Trophoblast cell (in vitro differentiated cells and primary cell): ENCODE results near the gene TEX22.

Experiments
- DNase-seq, 2 donors: peaks; one replicate each; pipeline ENCODE4 v3.0.0-alpha.2; 2016
- H2AFZ ChIP-seq: 2 replicates; pipeline ENCODE4 v1.6.1; 2013; ENCODE audit warnings: low read length, moderate library complexity, mild to moderate bottlenecking; ENCODE audit not compliant: insufficient read depth, poor library complexity
- H2AK5ac ChIP-seq: 2 replicates; pipeline ENCODE4 v1.6.1; 2013; ENCODE audit warnings: mild to moderate bottlenecking, low read length
- H2BK120ac ChIP-seq: 2 replicates; pipeline ENCODE4 v1.6.1; 2013; ENCODE audit warnings: low read length, mild to moderate bottlenecking, moderate library complexity; ENCODE audit not compliant: insufficient read depth, poor library complexity
- H2BK12ac ChIP-seq: 2 replicates; pipeline ENCODE4 v1.6.1; 2013; ENCODE audit warnings: mild to moderate bottlenecking, low read length, moderate library complexity
- H2BK5ac ChIP-seq: 2 replicates; pipeline ENCODE4 v1.6.1; 2013; ENCODE audit warnings: low read length, low read depth, moderate library complexity, mild to moderate bottlenecking; ENCODE audit not compliant: poor library complexity
- H3K14ac ChIP-seq: 2 replicates; pipeline ENCODE4 v1.6.1; 2013; ENCODE audit warnings: mild to moderate bottlenecking, low read length
- H3K18ac ChIP-seq: 2 replicates; pipeline ENCODE4 v1.6.1; 2013; ENCODE audit warnings: mild to moderate bottlenecking, low read length
- H3K23ac ChIP-seq: 2 replicates; pipeline ENCODE4 v1.6.1; 2013; ENCODE audit warnings: low read length
- H3K27ac ChIP-seq: 2 replicates; pipeline ENCODE4 v1.5.1; 2013; ENCODE audit warnings: low read depth, mild to moderate bottlenecking, inconsistent platforms, low read length, moderate library complexity
- H3K27me3 ChIP-seq: 2 replicates; pipeline ENCODE4 v1.6.1; 2013; ENCODE audit warnings: inconsistent platforms, mild to moderate bottlenecking, low read length, moderate library complexity; ENCODE audit not compliant: insufficient read depth
- H3K36me3 ChIP-seq, 2 experiments: 1 replicate in 1 of 2; 2 replicates in 1 of 2; pipeline ENCODE4 v1.6.1; 2013; ENCODE audit warnings: low read length in 2 of 2, mild to moderate bottlenecking in 2 of 2, moderate library complexity in 1 of 2; ENCODE audit not compliant: insufficient read depth in 2 of 2, control insufficient read depth in 1 of 2
- H3K4ac ChIP-seq: 2 replicates; pipeline ENCODE4 v1.6.1; 2013; ENCODE audit warnings: low read depth, mild to moderate bottlenecking, low read length, moderate library complexity
- H3K4me1 ChIP-seq, 2 experiments: 1 replicate in 1 of 2; 2 replicates in 1 of 2; pipeline ENCODE4 v1.6.1; 2013; ENCODE audit warnings: low read length in 2 of 2, mild to moderate bottlenecking in 2 of 2, moderate library complexity in 1 of 2; ENCODE audit not compliant: insufficient read depth in 2 of 2, control insufficient read depth in 1 of 2
- H3K4me2 ChIP-seq: 2 replicates; pipeline ENCODE4 v1.6.1; 2013; ENCODE audit warnings: inconsistent platforms, mild to moderate bottlenecking, low read length, moderate library complexity
- H3K4me3 ChIP-seq: 2 replicates; pipeline ENCODE4 v1.5.1; 2013; ENCODE audit warnings: mild to moderate bottlenecking, low read depth, low read length, inconsistent platforms
- H3K79me1 ChIP-seq: one replicate; pipeline ENCODE4 v1.6.1; 2013; ENCODE audit warnings: low read length
- H3K79me2 ChIP-seq: 2 replicates; pipeline ENCODE4 v1.6.1; 2013; ENCODE audit warnings: low read length, mild to moderate bottlenecking; ENCODE audit not compliant: control insufficient read depth, insufficient read depth, poor library complexity
- H3K9ac ChIP-seq: 2 replicates; pipeline ENCODE4 v1.6.1; 2013; ENCODE audit warnings: mild to moderate bottlenecking, low read length
- H3K9me3 ChIP-seq: 2 replicates; pipeline ENCODE4 v1.6.1; 2013; ENCODE audit warnings: low read depth, mild to moderate bottlenecking, control low read depth, inconsistent platforms, low read length; ENCODE audit not compliant: insufficient read depth
- H4K12ac ChIP-seq: 2 replicates; pipeline ENCODE4 v1.6.1; 2013; ENCODE audit warnings: low read depth, mild to moderate bottlenecking, low read length, moderate library complexity
- H4K8ac ChIP-seq: 2 replicates; pipeline ENCODE4 v1.6.1; 2013; ENCODE audit warnings: low read depth, mild to moderate bottlenecking, low read length, moderate library complexity
- H4K91ac ChIP-seq: one replicate; pipeline ENCODE4 v1.6.1; 2013; ENCODE audit warnings: low read depth, mild to moderate bottlenecking, low read length, moderate library complexity
- WGBS: extraction: QIAGEN DNeasy Blood & Tissue Kit; methylation state at CpG from one replicate; pipeline ENCODE4 v1.1.7; 2013; ENCODE audit warnings: missing lambda C conversion rate; ENCODE audit not compliant: insufficient read length, insufficient coverage; ENCODE audit errors: extremely low coverage; 5-methylcytosine and 5-hydroxymethylcytosine counted together

TEX22 gene

DNA sequence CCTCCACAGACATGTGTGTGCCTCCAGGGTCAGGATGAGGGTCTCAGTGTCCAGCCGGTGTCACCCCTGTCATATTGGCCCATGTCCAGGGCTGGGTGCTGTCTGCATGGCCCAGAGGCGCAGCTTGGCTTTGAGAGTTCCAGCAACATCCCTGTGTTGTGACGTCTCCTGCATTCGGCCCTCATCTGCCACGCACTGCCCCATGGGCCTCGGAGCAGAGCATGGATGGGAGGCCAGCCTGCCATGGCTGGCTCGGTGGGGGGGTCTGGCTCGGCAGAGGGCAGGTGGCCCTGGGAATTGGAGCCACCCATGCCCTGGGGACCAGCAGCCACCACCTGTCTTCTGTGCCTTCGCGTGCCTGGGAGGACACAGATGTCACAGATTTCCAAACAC is 10.8 kb upstream of the TEX22 start:
- Histone ChIP-seq H2BK12ac (no peak overlapping the region), H3K79me2 (no peaks in the 10 kb centered on the region), H3K9me3 (peaks cover 2% of the 10 kb centered on the region), H3K4me1 (no peaks in the 10 kb centered on the region), H3K79me1 (no peaks in the 10 kb centered on the region), H2BK120ac (no peak overlapping the region), H3K14ac (no peak overlapping the region), H3K18ac (no peak overlapping the region), H3K9ac (no peak overlapping the region), H2BK5ac (no peak overlapping the region), H3K36me3 (peaks cover 29 to 42% of the 10 kb centered on the region in 2 experiments), H4K12ac (no peak overlapping the region), H3K4me2 (no peak overlapping the region), H3K23ac (no peak overlapping the region), H4K91ac (no peak overlapping the region), H2AFZ (no peak overlapping the region), H2AK5ac (no peak overlapping the region), H3K4me3 (no peak overlapping the region), H3K4ac (no peak overlapping the region), H4K8ac (no peak overlapping the region), H3K27ac (no peak overlapping the region), H3K27me3 (no peaks in the 10 kb centered on the region)
- DNase-seq = peak; percentile 21 to 70
- WGBS = no CpG with 5 or more reads among the region's 10 CpGs

DNA sequence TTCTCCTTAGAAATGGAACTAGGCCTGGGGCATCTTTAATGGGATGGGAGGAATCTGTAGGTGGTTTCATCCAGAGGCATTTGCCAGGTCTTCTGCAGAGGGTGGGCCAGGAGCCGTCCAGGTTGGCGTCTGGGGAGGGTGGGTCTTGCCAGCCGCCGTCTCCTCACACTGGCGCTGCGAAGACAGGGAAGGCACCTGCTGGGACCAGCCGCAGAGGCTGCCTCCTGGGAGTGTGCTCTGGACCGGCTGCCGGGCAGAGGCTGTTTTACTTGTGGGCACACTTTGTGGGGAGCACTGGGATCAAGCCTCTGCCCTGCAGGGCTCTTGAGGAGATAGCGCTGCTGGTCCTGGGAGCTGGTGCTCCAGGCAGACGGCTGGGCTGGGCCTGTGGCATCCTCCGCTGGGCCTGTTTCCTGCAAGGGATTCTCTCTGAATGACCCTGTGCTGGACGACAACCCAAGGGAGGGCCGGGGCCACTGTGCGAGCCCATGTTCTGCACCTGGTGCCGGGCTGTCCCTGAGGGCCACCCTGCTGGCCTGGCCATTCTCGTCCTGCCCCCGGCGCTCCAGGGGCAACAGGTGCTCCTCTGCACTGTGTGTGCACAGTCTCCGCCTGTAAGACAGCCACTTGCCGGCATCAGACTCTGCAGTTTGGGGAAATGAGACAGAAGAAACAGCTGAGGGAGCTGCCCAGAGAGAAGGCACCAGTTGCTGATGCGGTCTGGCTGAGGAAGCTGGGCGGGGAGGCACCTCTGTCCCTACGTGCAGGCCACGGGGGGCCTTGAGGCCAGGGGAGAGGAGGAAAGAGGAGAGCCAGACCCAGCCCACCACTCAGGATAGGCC is 10.0 kb upstream of the TEX22 start:
- peaks cover 1% of the 10 kb centered on the region for H3K9me3 ChIP-seq
- H2AK5ac ChIP-seq = no peak overlapping the region
- no peak overlapping the region for H4K91ac ChIP-seq
- H3K18ac ChIP-seq = no peak overlapping the region
- no peak overlapping the region for H3K23ac ChIP-seq
- no peak overlapping the region for H4K8ac ChIP-seq
- H3K14ac ChIP-seq = no peak overlapping the region
- no peaks in the 10 kb centered on the region for H3K27me3 ChIP-seq
- no peaks in the 10 kb centered on the region for H3K79me2 ChIP-seq
- no CpG with 5 or more reads among the region's 25 CpGs for WGBS
- peaks cover 21 to 34% of the 10 kb centered on the region in 2 experiments for H3K36me3 ChIP-seq
- H3K4ac ChIP-seq = no peak overlapping the region
- H2BK120ac ChIP-seq = no peak overlapping the region
- no peak for DNase-seq
- no peaks in the 10 kb centered on the region for H3K4me1 ChIP-seq
- H2BK12ac ChIP-seq = no peak overlapping the region
- no peak overlapping the region for H3K27ac ChIP-seq
- H3K9ac ChIP-seq = no peak overlapping the region
- H3K4me3 ChIP-seq = no peak overlapping the region
- no peak overlapping the region for H4K12ac ChIP-seq
- H2AFZ ChIP-seq = no peak overlapping the region
- no peak overlapping the region for H2BK5ac ChIP-seq
- no peaks in the 10 kb centered on the region for H3K79me1 ChIP-seq
- no peak overlapping the region for H3K4me2 ChIP-seq

DNA sequence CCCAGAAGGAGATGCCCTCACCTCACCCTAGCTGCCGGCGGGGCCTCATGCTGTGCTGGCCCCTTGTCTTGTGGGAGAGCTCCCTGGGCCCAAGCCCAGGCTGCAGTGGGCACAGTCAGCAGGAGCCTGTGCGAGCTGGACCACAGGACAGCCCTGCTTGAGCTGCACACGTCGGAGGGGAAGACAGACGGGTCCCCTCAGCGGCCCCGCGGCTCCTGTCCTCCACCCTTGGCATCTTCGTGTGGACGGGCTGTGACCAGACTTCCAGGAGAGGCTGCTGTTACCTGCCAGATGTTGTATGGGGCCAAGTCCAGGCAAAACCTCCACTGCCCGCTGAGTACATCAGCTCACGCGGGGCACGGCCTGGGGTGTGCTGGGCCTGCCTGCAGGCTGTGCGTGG is 9.4 kb upstream of the TEX22 start:
- DNase-seq = no peak
- H3K79me1 ChIP-seq = no peaks in the 10 kb centered on the region
- no peak overlapping the region for H3K14ac ChIP-seq
- H4K8ac ChIP-seq = no peak overlapping the region
- H3K27me3 ChIP-seq = no peaks in the 10 kb centered on the region
- H3K23ac ChIP-seq = no peak overlapping the region
- no peak overlapping the region for H3K9ac ChIP-seq
- H3K27ac ChIP-seq = no peak overlapping the region
- H3K18ac ChIP-seq = no peak overlapping the region
- WGBS = no CpG with 5 or more reads among the region's 16 CpGs
- H2AFZ ChIP-seq = no peak overlapping the region
- H3K4ac ChIP-seq = no peak overlapping the region
- H2AK5ac ChIP-seq = no peak overlapping the region
- H2BK5ac ChIP-seq = no peak overlapping the region
- H3K9me3 ChIP-seq = no peaks in the 10 kb centered on the region
- no peak overlapping the region for H4K12ac ChIP-seq
- H4K91ac ChIP-seq = no peak overlapping the region
- no peak overlapping the region for H2BK12ac ChIP-seq
- no peaks in the 10 kb centered on the region for H3K79me2 ChIP-seq
- no peak overlapping the region for H3K4me2 ChIP-seq
- H2BK120ac ChIP-seq = no peak overlapping the region
- H3K4me3 ChIP-seq = no peak overlapping the region
- no peaks in the 10 kb centered on the region for H3K4me1 ChIP-seq
- peaks cover 15 to 28% of the 10 kb centered on the region in 2 experiments for H3K36me3 ChIP-seq

DNA sequence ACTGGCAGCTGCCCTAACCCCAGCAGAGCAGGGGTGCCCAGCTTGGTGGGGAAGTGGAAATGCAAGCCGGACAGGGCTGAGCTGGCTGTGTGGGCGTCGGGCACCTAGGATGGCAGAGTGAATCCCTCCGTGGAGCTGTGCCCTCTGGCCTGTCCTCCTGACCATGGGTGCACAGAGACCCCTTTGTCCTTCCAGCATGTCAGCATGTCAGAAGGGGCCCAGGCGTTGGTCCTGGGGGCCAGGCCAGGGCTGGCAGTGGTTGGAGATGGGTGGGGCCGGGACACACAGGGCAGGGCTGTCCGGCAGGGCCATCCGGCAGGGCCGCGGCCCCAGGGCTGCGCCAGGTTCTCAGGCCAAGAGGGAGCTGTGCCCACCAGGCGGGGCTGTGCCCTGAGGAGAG is 8.8 kb upstream of the TEX22 start:
- no peaks in the 10 kb centered on the region for H3K4me1 ChIP-seq
- H4K91ac ChIP-seq = no peak overlapping the region
- no peak overlapping the region for H2BK12ac ChIP-seq
- H4K8ac ChIP-seq = no peak overlapping the region
- no peak overlapping the region for H3K23ac ChIP-seq
- H3K9me3 ChIP-seq = no peaks in the 10 kb centered on the region
- no peaks in the 10 kb centered on the region for H3K27me3 ChIP-seq
- no peak overlapping the region for H3K9ac ChIP-seq
- H2BK120ac ChIP-seq = no peak overlapping the region
- peaks cover 13 to 26% of the 10 kb centered on the region in 2 experiments for H3K36me3 ChIP-seq
- no peak overlapping the region for H3K27ac ChIP-seq
- no peak overlapping the region for H3K4me3 ChIP-seq
- H3K79me2 ChIP-seq = no peaks in the 10 kb centered on the region
- no peaks in the 10 kb centered on the region for H3K79me1 ChIP-seq
- no peak overlapping the region for H4K12ac ChIP-seq
- no peak overlapping the region for H2AFZ ChIP-seq
- DNase-seq = no peak
- H2AK5ac ChIP-seq = no peak overlapping the region
- no peak overlapping the region for H3K4ac ChIP-seq
- H3K14ac ChIP-seq = no peak overlapping the region
- H3K18ac ChIP-seq = no peak overlapping the region
- H3K4me2 ChIP-seq = no peak overlapping the region
- no peak overlapping the region for H2BK5ac ChIP-seq
- WGBS = no CpG with 5 or more reads among the region's 12 CpGs
